ENCODE results near the gene PPIL3.

GRCh38 chr2:200852605-200853004 is 36.3 kb downstream of the PPIL3 start:
- no peak for TF ChIP-seq CTCF (IDR thresholded peaks at IDR 0.05 in 8 of 11, conservative IDR thresholded peaks at IDR 0.05 in 3 of 11)
- no peak for TF ChIP-seq POLR2AphosphoS5 (IDR thresholded peaks at IDR 0.05)
